ENCODE results near the gene RASAL2. TPM values are rescaled to one million over a fixed set of nuclear protein-coding genes. Genes with fewer than 3 reads are reported as not detected.

The RASAL2 gene
- total RNA-seq, 4 donors from 2014 or later: 19.7 to 36.7 (median 27.4) TPM

GRCh38 chr1:178341261-178341956 lies 247.5 kb downstream of the RASAL2 start:
- TF ChIP-seq, protein P1, sequence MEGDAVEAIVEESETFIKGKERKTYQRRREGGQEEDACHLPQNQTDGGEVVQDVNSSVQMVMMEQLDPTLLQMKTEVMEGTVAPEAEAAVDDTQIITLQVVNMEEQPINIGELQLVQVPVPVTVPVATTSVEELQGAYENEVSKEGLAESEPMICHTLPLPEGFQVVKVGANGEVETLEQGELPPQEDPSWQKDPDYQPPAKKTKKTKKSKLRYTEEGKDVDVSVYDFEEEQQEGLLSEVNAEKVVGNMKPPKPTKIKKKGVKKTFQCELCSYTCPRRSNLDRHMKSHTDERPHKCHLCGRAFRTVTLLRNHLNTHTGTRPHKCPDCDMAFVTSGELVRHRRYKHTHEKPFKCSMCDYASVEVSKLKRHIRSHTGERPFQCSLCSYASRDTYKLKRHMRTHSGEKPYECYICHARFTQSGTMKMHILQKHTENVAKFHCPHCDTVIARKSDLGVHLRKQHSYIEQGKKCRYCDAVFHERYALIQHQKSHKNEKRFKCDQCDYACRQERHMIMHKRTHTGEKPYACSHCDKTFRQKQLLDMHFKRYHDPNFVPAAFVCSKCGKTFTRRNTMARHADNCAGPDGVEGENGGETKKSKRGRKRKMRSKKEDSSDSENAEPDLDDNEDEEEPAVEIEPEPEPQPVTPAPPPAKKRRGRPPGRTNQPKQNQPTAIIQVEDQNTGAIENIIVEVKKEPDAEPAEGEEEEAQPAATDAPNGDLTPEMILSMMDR (IDR thresholded peaks at IDR 0.05; ENCODE audit: low read depth): no peak

DNA sequence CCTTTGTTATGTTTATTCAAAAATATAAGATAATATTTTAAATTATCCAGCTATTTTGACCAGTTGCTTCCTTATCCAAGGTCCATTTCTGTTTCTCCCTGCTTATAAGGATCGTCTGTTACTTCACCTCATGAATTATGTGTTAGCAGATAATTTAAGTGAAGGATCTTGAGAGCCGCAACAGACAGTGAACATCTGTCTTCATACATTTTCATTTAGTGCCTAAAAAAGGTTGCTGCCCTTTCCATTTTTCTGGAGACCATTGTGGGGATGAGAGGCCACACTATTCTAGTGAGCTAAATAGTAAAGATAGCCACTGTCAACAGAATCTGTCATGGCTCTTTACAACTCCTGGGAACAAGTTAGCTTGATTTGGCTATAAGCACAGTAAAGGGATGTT lies 248.8 kb downstream of the RASAL2 start:
- TF ChIP-seq, protein P1 (IDR thresholded peaks at IDR 0.05; ENCODE audit: low read depth): no peak

- TF ChIP-seq, protein P1 (IDR thresholded peaks at IDR 0.05; ENCODE audit: low read depth): no peak
Measured at GRCh38 chr1:178344513-178345091, 250.7 kb downstream of the RASAL2 start.

- TF ChIP-seq, protein P1 (IDR thresholded peaks at IDR 0.05; ENCODE audit: low read depth): no peak
Measured at GRCh38 chr1:178345238-178345637, 251.3 kb downstream of the RASAL2 start.

DNA sequence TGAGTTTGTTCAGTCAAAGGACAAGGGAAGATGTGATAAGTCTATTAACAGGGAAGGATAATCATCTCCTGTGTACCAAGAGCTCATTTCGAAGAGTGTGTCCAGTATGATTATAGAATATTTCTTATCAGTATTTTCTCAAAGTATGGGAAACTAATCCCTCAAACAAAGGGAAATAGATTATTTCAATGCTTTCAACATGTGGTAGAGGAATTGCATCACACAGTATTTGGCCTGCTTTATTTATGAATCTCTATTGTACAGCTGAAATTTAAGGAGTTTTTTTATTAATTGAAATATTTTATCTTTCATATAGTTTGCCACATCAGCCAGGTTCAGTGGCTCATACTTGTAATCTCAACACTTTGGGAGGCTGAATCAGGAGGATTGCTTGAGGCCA lies 251.9 kb downstream of the RASAL2 start:
- TF ChIP-seq, protein P1 (IDR thresholded peaks at IDR 0.05; ENCODE audit: low read depth): no peak

DNA sequence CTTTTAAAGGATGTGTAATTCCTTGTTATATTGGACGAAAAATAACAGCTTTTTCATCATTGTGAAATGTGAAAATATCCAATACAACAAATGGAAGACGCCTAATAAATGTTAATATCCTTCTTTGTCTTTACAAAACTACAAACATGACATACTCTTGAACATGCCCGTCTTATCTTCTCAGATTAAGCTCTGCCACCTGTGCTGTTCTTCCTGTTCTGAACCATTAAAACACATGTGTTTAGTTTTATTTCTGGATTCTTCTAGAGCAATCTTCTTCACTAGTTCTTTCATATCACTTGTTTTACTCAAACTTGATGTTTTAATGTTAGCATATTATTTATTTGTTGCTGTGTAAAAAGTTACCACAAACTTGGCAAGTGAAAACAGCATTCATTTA lies 255.9 kb downstream of the RASAL2 start:
- TF ChIP-seq, protein P1 (IDR thresholded peaks at IDR 0.05; ENCODE audit: low read depth): no peak

DNA sequence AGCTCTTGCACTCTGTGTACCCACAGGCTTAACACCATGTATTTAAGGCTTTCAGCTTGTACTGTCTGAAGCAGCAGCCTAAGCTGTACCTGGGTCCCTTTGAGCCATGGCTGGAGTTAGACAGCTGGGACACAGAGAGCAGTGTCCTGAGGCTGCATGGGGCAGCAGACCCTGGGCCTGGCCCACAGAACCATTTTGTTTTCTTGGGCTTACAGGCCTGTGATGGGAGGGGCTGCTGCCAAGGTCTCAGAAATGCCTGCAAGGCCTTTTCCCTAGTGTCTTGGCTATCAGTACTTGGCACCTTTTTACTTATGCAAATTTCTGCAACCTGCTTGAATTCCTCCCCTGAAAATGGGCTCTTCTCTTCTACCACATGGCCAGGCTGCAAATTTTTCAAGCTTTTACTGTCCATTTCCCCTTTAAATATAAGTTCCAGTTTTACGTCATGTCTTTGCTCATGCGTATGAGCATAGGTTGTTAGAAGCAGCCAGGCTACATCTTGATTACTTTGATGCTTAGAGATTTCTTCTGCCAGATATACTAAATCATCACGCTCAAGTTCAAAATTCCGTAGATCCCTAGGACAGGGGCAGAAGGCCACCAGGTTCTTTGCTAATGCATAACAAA lies 259.0 kb downstream of the RASAL2 start:
- TF ChIP-seq, protein P1 (IDR thresholded peaks at IDR 0.05; ENCODE audit: low read depth): no peak

All from subcutaneous adipose tissue (tissue), 4 donors.